ENCODE measurements around the gene ARHGAP33. TPM values are rescaled to one million over a fixed set of nuclear protein-coding genes. Genes with fewer than 3 reads are reported as not detected.
"Not testable (repeated sequence)": the region's sequence is repeated elsewhere in the genome, so short reads cannot be mapped to it uniquely, and the experiment has no call there.

Gene ARHGAP33
- total RNA-seq, 1 donor from 2014 or later = 3.0 TPM

GRCh38 chr19:35786299-35787160 lies 11.2 kb downstream of the ARHGAP33 start:
- intact Hi-C loops (cut with DNase I) = no loop called here
- ATAC-seq (ENCODE audit: poor library complexity) = no peak
- peak; percentile 30 for DNase-seq

DNA sequence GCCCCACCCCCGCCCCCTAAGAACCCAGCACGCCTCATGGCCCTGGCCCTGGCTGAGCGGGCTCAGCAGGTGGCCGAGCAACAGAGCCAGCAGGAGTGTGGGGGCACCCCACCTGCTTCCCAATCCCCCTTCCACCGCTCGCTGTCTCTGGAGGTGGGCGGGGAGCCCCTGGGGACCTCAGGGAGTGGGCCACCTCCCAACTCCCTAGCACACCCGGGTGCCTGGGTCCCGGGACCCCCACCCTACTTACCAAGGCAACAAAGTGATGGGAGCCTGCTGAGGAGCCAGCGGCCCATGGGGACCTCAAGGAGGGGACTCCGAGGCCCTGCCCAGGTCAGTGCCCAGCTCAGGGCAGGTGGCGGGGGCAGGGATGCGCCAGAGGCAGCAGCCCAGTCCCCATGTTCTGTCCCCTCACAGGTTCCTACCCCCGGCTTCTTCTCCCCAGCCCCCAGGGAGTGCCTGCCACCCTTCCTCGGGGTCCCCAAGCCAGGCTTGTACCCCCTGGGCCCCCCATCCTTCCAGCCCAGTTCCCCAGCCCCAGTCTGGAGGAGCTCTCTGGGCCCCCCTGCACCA lies 11.9 kb downstream of the ARHGAP33 start:
- peak; percentile 18 for DNase-seq
- ATAC-seq (ENCODE audit: poor library complexity) = no peak
- intact Hi-C loops (cut with DNase I) = no loop called here

GRCh38 chr19:35788205-35788960 lies 13.0 kb downstream of the ARHGAP33 start:
- intact Hi-C loops (cut with DNase I) = no loop called here
- no peak for ATAC-seq (ENCODE audit: poor library complexity)
- peak; percentile 9 for DNase-seq

DNA sequence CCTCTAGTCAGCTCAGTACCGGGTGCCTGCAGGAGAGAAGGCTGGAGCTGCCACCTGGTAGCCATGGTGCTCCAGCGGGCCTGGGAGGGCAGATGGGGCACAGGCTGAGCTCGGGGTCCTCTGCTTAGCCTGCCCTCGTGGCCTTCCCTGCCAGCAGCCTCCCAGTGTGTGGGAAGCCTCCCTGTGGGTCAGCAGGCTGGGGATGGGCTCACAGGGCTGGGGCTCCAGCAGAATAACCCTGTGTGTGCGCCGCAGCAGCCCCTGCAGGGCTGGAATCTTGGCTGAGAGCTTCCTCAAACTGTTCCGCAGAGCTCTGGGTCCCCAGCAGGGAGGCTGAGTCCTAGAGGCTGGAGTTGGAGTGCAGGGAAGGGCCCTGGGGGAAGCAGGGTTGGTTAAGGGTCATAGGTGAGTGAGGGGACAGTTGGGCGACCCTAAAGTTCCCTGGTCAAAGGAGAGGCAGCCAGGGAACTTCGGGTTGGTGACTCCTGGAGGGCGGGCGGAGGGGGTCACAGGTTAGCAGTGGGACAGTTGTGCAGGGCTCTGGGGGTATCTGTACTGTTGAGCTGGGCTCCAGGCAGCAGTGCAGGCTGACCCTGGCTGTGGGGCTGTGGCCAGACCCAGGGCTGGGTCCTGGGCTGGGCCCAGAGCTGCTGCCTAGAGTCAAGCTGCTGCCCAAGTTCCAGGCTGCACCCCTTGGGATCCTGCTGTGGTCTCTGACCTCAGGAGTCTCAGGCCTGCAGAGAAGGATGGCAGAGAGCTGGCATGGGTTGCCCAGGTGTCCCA lies 14.0 kb downstream of the ARHGAP33 start:
- DNase-seq (peak; percentile 26), ATAC-seq (ENCODE audit: poor library complexity) (no peak)
- intact Hi-C loops (cut with DNase I) = no loop called here

- intact Hi-C loops (cut with DNase I) = no loop called here
- no peak for ATAC-seq (ENCODE audit: poor library complexity)
- peak; percentile 37 for DNase-seq
These were observed 14.9 kb downstream of the ARHGAP33 start for GRCh38 chr19:35789978-35790944.

- DNase-seq (peak; percentile 36), ATAC-seq (ENCODE audit: poor library complexity) (no peak)
- intact Hi-C loops (cut with DNase I) = no loop called here
These were observed 15.8 kb downstream of the ARHGAP33 start for GRCh38 chr19:35790981-35791813.

- intact Hi-C loops (cut with DNase I) = no loop called here
- ATAC-seq (ENCODE audit: poor library complexity) (no peak), DNase-seq (peak; percentile 28)
These were observed 16.5 kb downstream of the ARHGAP33 start for GRCh38 chr19:35791814-35792279.

GRCh38 chr19:35792312-35792711 lies 16.9 kb downstream of the ARHGAP33 start:
- intact Hi-C loops (cut with DNase I) = no loop called here
- DNase-seq = peak; percentile 17
- ATAC-seq (ENCODE audit: poor library complexity) = no peak

DNA sequence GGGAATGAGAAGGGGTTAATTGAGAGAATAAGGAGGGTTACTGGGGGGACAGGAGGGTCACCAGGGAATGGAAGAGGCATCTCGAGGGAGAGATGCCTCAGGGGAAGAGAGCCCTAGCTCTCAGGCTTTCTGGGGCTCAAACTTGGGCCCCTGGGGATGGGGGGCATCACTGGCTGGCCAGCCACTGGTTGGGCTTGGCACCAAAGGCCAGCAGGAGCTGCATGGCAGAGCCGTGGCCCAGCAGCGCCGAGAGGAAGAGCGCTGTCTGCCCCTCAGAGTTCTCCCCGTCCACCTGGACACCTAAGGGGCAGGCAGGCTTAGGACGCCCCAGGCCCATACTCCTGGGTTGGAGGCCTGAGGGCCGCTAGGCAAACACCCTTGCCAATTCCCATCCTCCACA lies 17.5 kb downstream of the ARHGAP33 start:
- intact Hi-C loops (cut with DNase I) = no loop called here

DNA sequence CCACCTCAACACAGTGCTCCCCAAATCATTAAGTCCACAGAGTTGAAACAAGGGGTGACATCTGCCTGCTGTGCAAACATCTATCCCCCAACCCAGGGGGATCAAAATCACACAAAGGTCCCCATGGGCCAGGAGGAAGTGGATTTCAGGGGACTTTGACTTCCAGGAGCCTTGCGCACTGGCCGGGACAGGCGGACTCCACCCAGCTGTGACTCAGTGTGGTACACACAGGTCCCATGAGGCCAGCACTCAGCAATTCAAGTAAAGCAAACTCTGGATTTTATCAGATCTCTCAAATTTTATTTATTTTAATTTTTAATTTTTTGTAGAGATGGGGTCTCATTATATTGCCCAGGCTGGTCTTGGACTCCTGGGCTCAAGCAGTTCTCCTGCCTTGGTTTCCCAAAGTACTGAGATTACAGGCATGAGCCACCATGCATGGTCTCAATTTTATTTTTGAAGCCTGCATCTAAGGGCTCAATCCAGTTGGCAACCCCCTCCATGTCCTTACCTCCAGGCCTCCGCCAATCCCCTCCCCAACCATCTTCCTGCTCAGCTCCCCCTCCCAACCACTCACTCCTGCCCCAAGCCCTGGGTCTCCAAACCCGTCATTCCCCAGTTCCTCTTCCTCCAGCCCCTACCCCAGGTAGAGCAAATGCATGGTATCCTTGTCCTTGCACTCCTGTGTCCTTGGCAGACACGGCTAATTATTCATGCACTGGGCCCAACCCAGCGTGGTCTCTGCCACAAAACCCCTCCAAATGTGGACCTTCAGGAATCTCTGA lies 18.2 kb downstream of the ARHGAP33 start:
- intact Hi-C loops (cut with DNase I) = no loop called here
- ATAC-seq (ENCODE audit: poor library complexity) (no peak), DNase-seq (peak; percentile 33)

More for the DNA sequence above, 17.5 kb downstream of the ARHGAP33 start:
- ATAC-seq (ENCODE audit: poor library complexity) (no peak), DNase-seq (peak; percentile 10)

DNA sequence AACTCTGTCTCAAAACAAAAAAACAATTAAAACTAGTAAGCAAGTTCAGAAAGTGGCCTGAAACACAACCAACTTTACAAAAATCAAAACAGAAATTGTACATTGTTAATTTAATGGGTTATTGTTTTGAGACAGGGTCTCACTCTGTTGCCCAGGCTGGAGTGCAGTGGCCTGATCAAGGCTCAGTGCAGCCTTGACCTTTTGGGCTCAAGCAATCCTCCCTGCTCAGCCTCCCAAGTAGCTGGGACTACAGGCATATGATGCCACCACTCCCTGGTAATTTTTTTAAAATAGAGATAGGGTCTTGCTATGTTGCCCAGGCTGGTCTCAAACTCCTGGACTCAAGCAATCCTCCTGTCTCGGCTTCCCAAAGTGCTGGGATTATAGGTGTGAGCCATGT lies 20.2 kb downstream of the ARHGAP33 start:
- DNase-seq; intact Hi-C loops (cut with DNase I); ATAC-seq (ENCODE audit: poor library complexity): not testable (repeated sequence)

GRCh38 chr19:35796645-35797542 lies 21.5 kb downstream of the ARHGAP33 start:
- DNase-seq = no peak
- no peak for ATAC-seq (ENCODE audit: poor library complexity)
- intact Hi-C loops (cut with DNase I) = no loop called here

- no peak for ATAC-seq (ENCODE audit: poor library complexity)
- DNase-seq = no peak
- intact Hi-C loops (cut with DNase I) = no loop called here
These were observed 22.3 kb downstream of the ARHGAP33 start for GRCh38 chr19:35797663-35798062.

DNA sequence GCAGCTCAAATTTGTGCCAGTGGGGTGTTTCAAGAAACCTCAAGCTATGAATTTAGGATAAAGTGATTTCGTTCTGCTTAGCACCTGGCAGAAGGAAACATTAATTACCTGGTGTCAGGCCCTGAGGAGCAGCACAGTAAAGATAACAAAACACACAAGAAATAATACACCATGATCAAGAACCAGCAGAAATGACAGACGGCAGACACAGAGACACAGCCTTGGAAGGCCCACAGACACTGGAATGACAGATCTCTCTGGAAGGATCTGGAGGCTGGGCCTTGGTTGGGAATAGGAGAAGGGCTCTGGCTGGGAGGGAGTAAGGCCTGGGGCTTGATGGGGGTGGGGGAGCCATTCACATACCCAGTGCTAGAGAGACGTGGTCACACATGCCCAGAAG lies 26.5 kb downstream of the ARHGAP33 start:
- ATAC-seq (ENCODE audit: poor library complexity) = no peak
- DNase-seq = no peak
- intact Hi-C loops (cut with DNase I) = no loop called here

GRCh38 chr19:35805526-35806102 lies 30.2 kb downstream of the ARHGAP33 start:
- intact Hi-C loops (cut with DNase I) = no loop called here
- DNase-seq (no peak), ATAC-seq (ENCODE audit: poor library complexity) (no peak)
